ENCODE measurements around the gene TRABD. TPM values are rescaled to one million over a fixed set of nuclear protein-coding genes. Genes with fewer than 3 reads are reported as not detected.

TRABD gene
- total and polyA plus RNA-seq, 5 experiments from 2014 or later: 28.7 to 113 (median 46.7) TPM

GRCh38 chr22:50179937-50180726, 5.6 kb upstream of the TRABD start:
- H3K4me1 Mint-ChIP-seq: peaks cover 5 to 12% (median 9%) of the 10 kb centered on the region in 4 donors
- H3K27me3 Mint-ChIP-seq: peaks cover 0 to 8% (median 1%) of the 10 kb centered on the region in 5 donors
- H3K36me3 Mint-ChIP-seq: no peaks in the 10 kb centered on the region
- POLR2A ChIA-PET: interaction anchor here (1.2 kb wide), 1 partner anchor 8 kb away, joined by 4 read pairs; no protein-coding TSS in a partner anchor
- ATAC-seq: no peak
- H3K4me3 Mint-ChIP-seq: no peak overlapping the region
- DNase-seq: peak in 1 of 10 donors; percentile 58
- no peaks in the 10 kb centered on the region for H3K9me3 Mint-ChIP-seq
- peak overlapping the region in 2 of 10 donors; percentile 7 to 48 for H3K27ac Mint-ChIP-seq

DNA sequence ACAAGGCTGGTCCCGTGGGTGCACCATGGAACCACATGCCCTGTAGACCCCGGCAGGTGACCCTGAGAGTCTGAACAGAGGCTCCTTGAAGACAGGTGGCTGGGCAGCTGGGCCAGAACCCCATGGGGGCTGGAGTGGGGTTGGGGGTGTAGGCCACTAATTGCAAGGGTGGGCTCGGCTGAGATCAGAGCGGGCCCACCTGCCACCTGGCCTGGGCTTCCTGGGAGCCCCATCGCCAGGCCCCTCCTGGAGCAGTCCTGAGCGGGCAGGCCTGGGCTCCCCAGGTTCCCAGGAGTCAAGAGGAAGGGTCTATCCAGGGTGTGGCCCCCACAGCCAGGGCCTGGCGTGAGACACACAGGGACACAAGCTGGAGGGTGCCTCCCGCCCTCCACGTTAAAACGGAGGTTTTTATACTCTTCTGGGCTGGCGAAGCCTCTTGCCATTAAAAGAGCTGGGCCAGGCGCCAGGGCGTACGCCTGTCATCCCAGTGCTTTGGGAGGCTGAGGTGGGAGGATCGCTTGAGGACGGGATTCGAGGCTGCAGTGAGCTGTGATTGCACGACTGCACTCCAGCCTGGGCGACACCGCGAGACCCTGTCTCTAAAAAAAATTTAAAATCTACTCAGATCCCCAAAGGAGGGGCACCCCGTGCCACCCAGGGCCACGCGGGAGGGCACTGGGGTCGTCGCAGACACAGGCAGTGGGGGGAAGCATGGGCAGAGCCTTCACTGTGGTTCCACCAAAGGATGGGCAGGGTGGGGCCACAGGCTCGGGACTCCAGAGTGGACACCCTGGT, 4.8 kb upstream of the TRABD start:
- peak in 1 of 10 donors; percentile 62 for DNase-seq
- no peak for ATAC-seq
- Mint-ChIP-seq H3K27me3 (peaks cover 0 to 5% (median 1%) of the 10 kb centered on the region in 5 donors), H3K27ac (no peak overlapping the region), H3K36me3 (no peaks in the 10 kb centered on the region), H3K9me3 (no peaks in the 10 kb centered on the region), H3K4me1 (peaks cover 8 to 12% (median 10%) of the 10 kb centered on the region in 4 donors), H3K4me3 (no peak overlapping the region)
- POLR2A ChIA-PET: interaction anchor here (1.2 kb wide), 1 partner anchor 9 kb away, joined by 4 read pairs; no protein-coding TSS in a partner anchor

GRCh38 chr22:50182176-50183081, 3.3 kb upstream of the TRABD start:
- POLR2A ChIA-PET: interaction anchor here (0.9 kb wide), 1 partner anchor 8 kb away, joined by 3 read pairs; no protein-coding TSS in a partner anchor
- DNase-seq: peak in 1 of 10 donors; percentile 23

GRCh38 chr22:50183141-50183971, 2.4 kb upstream of the TRABD start:
- H3K36me3 Mint-ChIP-seq: no peaks in the 10 kb centered on the region
- DNase-seq (no peak), ATAC-seq (no peak)
- no peaks in the 10 kb centered on the region for H3K9me3 Mint-ChIP-seq
- peaks cover 0 to 5% (median 1%) of the 10 kb centered on the region in 5 donors for H3K27me3 Mint-ChIP-seq
- H3K27ac Mint-ChIP-seq: peak overlapping the region in 1 of 10 donors; percentile 58
- POLR2A ChIA-PET: no interaction called here
- peak overlapping the region in 8 of 10 donors; percentile 38 to 74 (median 60) for H3K4me3 Mint-ChIP-seq
- H3K4me1 Mint-ChIP-seq: peaks cover 15 to 29% (median 23%) of the 10 kb centered on the region in 4 donors

More at GRCh38 chr22:50182176-50183081, 3.3 kb upstream of the TRABD start:
- Mint-ChIP-seq H3K4me3 (no peak overlapping the region), H3K27me3 (peaks cover 0 to 5% (median 1%) of the 10 kb centered on the region in 5 donors), H3K36me3 (no peaks in the 10 kb centered on the region), H3K4me1 (peaks cover 12 to 22% (median 18%) of the 10 kb centered on the region in 4 donors), H3K9me3 (no peaks in the 10 kb centered on the region), H3K27ac (no peak overlapping the region)
- no peak for ATAC-seq

DNA sequence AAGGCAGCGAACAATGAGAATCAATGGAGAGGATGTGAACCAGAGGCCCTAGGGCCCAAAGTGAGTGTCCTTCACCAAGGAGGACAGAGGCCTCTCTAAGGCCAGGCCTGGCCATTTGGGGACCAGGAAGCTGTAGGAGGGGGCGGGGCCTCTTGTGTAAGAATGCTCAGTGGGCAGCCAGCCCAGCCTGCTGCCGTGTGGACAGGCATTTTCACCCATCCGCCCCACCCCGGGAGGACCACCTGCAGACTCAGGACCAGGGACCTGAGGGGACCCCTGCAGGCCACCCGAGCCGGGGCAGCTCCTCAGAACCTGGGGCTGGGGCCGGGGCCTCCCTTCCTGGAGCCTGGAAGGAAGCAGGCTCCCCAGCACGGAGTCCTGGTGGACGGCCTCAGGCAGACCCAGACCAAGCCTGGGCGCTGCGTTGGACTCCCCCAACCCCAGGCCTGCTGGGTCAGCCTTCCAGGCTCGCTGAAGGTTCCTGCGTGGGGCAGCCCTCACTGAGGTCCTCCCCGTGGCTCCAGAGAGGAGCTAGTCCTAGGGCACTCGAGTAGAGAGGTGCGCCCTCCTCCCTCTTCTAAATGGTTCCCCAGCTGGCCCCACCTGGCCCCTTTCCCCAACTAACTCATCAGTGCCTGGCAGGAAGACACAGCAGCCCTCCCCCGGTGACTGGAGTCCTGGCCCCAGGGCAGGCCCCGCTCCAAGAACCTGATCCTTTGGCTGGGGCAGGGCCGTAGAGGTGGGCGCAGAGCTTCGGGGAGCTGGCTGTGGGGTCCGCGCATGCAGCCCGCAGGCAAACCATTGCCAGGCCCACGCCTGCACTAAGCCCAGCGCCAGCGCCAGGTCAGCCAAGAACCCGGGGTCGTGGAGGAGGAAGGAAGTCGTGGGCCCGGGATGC, 1.5 kb upstream of the TRABD start:
- Mint-ChIP-seq H3K9me3 (no peaks in the 10 kb centered on the region), H3K27me3 (peaks cover 0 to 5% (median 1%) of the 10 kb centered on the region in 5 donors), H3K27ac (peak overlapping the region in 4 of 10 donors; percentile 22 to 62 (median 56)), H3K4me1 (peaks cover 15 to 38% (median 28%) of the 10 kb centered on the region in 4 donors), H3K4me3 (peak overlapping the region; percentile 12 to 84 (median 74)), H3K36me3 (no peaks in the 10 kb centered on the region)
- DNase-seq: peak in 1 of 10 donors; percentile 7
- POLR2A ChIA-PET: interaction anchor here (0.8 to 1.0 kb wide), 2 partner anchors 17 to 35 kb away, joined by 3 to 4 read pairs; no protein-coding TSS in a partner anchor
- no peak for ATAC-seq

DNA sequence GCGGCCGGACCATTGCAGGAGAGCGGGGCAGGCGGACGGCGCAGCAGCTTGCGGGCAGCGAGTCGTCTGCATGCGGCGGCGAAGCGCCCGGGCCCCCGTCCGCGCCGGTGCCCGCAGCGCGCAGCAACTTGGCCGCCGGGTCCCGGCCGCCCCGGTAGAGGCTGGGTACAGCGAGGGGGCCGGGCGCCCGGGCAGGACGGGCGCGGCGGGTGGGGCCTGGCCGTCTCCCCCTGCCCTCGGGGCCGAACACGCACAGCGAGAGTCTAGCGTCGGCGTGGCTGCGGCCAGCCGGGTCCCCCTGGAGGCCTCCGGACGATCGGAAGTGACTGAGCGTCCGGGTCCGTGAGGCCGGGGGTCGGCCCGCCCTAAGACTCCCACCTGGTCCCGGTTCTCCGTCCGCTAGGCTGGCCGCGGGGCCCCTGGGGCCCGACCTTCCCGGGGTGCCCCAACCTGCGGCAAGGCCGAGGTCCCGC, 775 bp upstream of the TRABD start:
- Mint-ChIP-seq H3K4me3 (peak overlapping the region in 7 of 10 donors; percentile 64 to 86 (median 78)), H3K27ac (peak overlapping the region in 1 of 10 donors; percentile 55), H3K27me3 (no peaks in the 10 kb centered on the region), H3K9me3 (no peaks in the 10 kb centered on the region), H3K36me3 (no peaks in the 10 kb centered on the region), H3K4me1 (peaks cover 13 to 41% (median 32%) of the 10 kb centered on the region in 4 donors)
- POLR2A ChIA-PET: interaction anchor here (0.8 to 1.0 kb wide), 2 partner anchors 17 to 36 kb away, joined by 3 to 4 read pairs; no protein-coding TSS in a partner anchor
- peak in 1 of 10 donors; percentile 2 for DNase-seq
- ATAC-seq: no peak

- Mint-ChIP-seq H3K4me3 (peak overlapping the region; percentile 83 to 97 (median 93)), H3K9me3 (no peaks in the 10 kb centered on the region), H3K27me3 (no peaks in the 10 kb centered on the region), H3K27ac (peak overlapping the region; percentile 86 to 100 (median 94)), H3K4me1 (peaks cover 13 to 46% (median 36%) of the 10 kb centered on the region in 4 donors), H3K36me3 (no peaks in the 10 kb centered on the region)
- DNase-seq (peak in 1 of 10 donors; percentile 31), ATAC-seq (no peak)
- POLR2A ChIA-PET: interaction anchor here (0.6 to 1.1 kb wide), 6 partner anchors 8 to 255 kb away, joined by 3 to 4 read pairs (median 3); partner anchors contain the start of gene PIM3
Observed at GRCh38 chr22:50186181-50186714, 535 bp downstream of the TRABD start.

- DNase-seq (peak in 2 of 10 donors; percentile 32 to 35), ATAC-seq (no peak)
- Mint-ChIP-seq H3K9me3 (no peaks in the 10 kb centered on the region), H3K36me3 (no peaks in the 10 kb centered on the region), H3K27ac (peak overlapping the region; percentile 86 to 100 (median 94)), H3K27me3 (no peaks in the 10 kb centered on the region), H3K4me1 (peaks cover 15 to 53% (median 43%) of the 10 kb centered on the region in 4 donors), H3K4me3 (peak overlapping the region; percentile 83 to 97 (median 93))
- POLR2A ChIA-PET: interaction anchor here (0.6 to 1.2 kb wide), 9 partner anchors 8 to 434 kb away, joined by 3 to 4 read pairs (median 3); partner anchors contain the start of gene PIM3
Observed at GRCh38 chr22:50186761-50187523, 1.2 kb downstream of the TRABD start.

DNA sequence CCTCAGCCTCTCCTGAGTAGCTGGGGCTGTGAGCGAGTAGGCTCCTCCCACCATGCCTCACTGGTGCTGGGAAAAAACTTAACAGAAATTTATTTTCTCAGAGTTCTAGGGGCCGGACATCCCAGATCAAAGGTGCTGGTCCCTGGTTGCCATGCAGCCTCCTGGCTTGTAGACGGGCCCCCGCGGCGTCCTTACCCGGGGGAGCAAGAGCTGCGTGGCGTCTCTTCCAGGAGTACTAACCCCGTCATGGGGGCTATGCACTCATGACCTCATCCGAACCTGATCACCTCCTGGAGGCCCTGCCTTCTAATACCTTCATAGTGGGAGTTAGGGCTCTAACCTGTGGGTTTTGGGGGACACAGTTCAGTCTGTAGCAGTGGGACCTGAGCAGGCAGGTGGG, 2.6 kb downstream of the TRABD start:
- Mint-ChIP-seq H3K4me1 (peaks cover 19 to 65% (median 56%) of the 10 kb centered on the region in 4 donors), H3K36me3 (peaks cover 0 to 4% (median 0%) of the 10 kb centered on the region in 3 donors), H3K9me3 (no peaks in the 10 kb centered on the region), H3K27me3 (no peaks in the 10 kb centered on the region), H3K27ac (peak overlapping the region in 7 of 10 donors; percentile 28 to 100 (median 89)), H3K4me3 (peak overlapping the region in 7 of 10 donors; percentile 4 to 93 (median 42))
- POLR2A ChIA-PET: no interaction called here
- no peak for DNase-seq
- no peak for ATAC-seq
